Glomerular endothelial cell (primary cell): ENCODE results near the gene SEC61B. TPM values are rescaled to one million over a fixed set of nuclear protein-coding genes. Genes with fewer than 3 reads are reported as not detected.
"Not testable (repeated sequence)": the region's sequence is repeated elsewhere in the genome, so short reads cannot be mapped to it uniquely, and the experiment has no call there.

Source experiments
- DNase-seq: peaks from one replicate; pipeline ENCODE4 v3.0.0-alpha.2; 2011; ENCODE audit warnings: low read depth, low spot score; ENCODE audit errors: extremely low read depth
- total RNA-seq: library from RNA; depleted of rRNA; stranded (reverse); fragments of >200 nt; gene quantifications from 2 replicates; pipeline ENCODE4 v1.2.3, GENCODE V29; 2015

Gene SEC61B
- total RNA-seq, 1 donor from 2014 or later, result 181 TPM

DNA sequence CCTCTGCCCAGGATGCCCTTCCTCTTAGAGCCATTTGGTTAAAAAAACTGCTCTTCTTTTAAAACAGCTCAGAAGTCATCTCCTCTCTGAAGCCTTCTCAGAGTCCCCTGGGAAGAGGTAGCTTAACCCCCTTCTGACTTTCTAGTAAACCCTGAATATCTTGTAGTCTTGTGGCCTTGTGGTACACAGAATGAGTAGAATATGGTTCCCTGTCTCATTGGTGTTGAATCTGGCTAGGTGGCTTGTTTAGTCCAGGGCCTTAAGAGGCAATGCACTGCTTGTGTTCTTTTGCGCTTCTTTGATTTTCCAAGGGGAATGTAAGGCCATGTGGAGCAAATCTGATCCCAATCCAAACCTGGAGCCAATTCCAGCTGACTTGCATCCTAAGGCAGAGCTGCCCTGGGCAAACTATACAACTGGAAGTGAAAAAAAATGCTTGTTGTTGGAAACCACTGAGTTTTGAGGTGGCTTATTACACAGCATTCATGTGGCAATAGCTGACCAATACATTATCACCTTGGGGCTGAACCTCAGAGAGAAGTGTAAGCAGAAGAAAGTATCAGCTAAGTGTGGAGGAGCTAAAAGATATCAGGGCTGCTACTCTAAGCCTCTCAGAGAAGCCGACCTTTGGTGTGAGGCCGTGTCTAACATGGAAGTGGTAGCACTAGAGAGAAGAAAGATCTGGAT lies 31.3 kb upstream of the SEC61B start:
- DNase-seq, result no peak

DNA sequence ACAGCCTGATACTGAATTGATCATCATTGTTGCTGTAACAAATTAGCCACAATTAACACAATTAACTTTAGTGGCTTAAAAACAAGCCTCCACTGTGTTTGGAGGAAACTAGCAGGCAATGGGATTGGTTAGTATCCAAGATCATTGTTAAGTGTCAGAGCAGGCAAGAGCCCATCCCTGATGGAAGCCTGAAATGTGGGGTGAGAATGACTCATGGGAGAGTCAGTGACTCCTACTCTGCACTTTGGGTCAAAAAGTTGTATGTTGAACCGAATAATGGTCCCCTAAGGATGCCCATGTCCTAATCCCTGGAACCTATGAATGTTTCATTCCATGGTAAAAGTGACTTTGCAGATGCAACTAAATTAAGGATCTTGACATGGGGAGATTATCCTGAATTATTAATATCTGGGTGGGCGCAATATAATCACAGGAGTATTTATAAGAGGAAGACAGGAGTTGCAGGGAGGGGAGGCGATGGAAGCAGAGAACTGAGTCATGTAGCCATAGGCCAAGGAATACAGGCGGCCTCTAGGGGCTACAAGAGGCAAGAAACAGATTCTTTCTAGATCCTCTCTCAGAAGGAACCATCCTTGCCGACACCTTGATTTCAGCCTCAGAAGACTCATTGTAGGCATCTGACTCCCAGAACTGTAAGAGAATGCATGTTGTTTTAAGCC lies 29.2 kb upstream of the SEC61B start:
- DNase-seq, result no peak

GRCh38 chr9:99193466-99193821 lies 28.6 kb upstream of the SEC61B start:
- no peak for DNase-seq

- not testable (repeated sequence) for DNase-seq
Measured at GRCh38 chr9:99196484-99196883, 25.6 kb upstream of the SEC61B start.

- no peak for DNase-seq
Measured at GRCh38 chr9:99197124-99197630, 24.9 kb upstream of the SEC61B start.

DNA sequence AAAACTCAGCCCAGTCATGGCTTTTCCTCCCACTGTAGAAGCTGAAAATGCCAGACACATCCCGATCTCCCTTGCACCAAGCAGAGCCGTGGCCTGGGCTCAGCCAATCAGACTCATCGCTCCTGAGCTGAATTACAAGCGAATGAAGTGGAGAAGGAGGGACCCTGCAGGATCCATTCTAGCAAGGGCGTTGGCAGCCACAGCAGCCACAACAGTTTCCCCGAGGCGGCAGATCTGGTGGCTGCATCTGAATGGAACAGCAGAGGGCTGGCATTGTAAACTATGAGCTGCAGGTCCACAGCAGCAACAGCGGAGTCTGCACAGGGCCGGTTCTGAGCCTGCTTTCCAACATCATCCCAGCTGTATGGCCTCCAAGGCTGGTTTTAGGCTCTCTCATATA lies 24.1 kb upstream of the SEC61B start:
- no peak for DNase-seq

DNA sequence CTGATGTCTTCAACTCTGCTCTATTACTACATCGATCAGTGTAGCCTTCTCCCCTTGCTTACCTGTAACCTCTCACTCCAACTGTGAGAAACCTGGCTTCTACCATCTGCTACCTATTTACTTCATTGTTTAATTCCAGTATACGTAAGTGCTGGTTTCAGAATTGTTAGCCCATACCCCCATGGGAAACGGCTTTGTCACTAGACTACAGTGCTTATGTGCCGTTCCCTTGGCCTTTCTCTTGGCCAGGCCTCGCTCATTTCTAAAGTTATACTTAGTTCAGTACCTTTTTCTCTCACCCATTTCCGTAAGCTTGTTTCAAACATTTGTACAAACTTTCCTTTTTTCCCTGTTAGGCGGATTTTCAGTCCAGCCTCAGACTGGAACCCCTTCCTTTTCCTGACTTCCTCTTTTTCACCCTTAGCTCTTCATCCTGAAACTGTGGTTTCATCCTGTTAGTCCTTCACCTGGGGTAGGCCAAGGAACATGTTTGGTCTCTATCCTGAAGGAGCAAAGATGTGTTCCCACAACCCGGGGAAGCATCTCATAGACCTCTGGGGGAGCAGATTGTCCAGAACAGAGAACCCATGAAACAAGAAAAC lies 22.0 kb upstream of the SEC61B start:
- DNase-seq, result no peak

GRCh38 chr9:99201603-99202002 lies 20.5 kb upstream of the SEC61B start:
- DNase-seq, result no peak

DNA sequence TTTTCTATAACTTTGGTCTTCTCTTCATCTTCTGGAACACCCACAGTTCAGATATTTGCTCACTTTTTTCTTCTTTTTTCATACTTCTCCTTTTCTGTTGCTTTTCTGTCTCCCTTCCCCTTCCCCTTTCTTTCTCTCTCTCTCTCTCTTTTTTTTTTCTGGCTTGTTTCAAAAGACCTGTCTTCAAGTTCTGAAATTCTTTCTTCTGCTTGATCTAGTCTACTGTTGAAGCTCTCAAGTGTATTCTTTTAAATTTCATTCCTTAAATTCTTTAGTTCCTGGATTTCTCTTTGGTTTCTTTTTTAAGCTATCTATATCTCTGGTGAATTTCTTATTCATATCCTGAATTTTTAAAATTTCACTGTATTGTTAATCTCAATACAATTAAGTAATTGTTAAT lies 11.5 kb upstream of the SEC61B start:
- DNase-seq, result no peak

DNA sequence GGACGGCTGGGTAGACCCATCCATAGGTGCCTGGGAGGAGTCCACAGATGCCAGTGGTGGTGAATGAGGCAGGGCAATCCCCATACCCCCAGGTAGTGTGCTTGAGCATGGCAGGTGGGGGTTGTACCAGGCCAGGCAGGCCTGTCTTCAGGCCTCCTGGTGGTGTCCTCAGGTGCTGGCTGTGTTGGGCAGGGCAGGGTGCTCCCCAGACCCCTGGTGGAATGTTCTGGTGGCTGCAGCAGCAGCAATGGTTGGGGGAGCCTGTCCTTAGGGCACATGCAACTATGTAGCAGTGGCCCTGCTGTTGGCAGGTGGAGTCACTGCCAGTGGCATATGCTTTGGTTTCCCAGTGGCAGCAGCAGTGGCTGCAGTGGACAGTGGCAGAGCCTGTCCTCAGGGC lies 10.3 kb upstream of the SEC61B start:
- DNase-seq, result no peak

- no peak for DNase-seq
Measured at GRCh38 chr9:99213197-99213596, 8.9 kb upstream of the SEC61B start.

- no peak for DNase-seq
Measured at GRCh38 chr9:99216073-99216472, 6.0 kb upstream of the SEC61B start.

- no peak for DNase-seq
Measured at GRCh38 chr9:99220011-99220410, 2.1 kb upstream of the SEC61B start.

DNA sequence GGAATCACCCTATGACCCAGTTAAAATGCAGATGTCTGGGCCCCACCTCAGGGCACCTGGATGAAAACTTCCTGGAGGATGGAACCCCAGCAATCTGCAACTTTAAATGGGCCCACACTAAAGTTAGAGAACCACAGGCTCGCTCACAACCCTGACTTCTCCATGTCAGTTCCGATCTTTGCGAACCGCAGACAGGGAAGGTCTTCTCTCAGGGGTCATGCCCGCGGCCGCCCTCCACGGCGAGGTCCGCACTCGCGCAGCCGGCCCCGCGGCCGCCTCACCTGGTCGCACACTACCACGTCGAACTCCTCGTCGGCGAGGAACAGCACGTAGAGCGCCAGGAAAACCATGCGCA lies 839 bp upstream of the SEC61B start:
- DNase-seq, result no peak

DNA sequence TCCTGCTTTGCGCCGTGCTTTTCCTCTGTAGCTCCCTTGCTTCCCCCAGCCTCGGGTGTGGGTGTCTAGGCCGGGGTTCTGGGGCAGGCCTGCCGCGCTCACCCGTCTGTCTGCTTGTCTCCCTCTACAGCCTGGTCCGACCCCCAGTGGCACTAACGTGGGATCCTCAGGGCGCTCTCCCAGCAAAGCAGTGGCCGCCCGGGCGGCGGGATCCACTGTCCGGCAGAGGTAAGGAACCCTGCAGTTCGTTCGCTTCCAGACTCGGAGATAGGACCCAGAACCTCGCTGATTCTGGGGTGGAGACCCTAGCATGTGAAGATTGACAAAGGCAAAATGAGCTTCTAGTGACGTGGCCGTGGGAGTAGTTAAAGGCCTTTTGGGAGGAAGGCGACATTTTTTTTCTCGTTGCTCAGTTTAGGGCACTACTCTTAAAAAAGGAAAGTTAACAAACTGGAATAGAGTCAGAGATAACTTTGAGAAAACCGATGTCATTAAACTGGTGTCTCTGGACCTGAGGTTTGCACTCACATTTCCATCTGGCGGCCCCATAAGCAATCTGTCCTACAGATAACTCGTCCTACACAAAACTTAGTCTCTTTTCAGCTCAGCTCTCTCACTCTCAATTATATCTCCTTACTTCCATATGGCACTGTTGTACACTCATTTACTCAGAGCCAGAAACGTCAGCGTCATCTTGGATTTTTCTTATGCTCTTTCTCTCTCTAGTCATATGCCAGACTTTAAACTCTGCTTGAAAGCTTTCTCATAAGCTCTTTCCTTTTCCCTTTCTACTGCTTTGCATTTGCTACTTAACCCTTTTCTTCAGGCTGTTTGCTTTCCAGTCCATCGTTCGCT lies 561 bp downstream of the SEC61B start:
- DNase-seq, result no peak

DNA sequence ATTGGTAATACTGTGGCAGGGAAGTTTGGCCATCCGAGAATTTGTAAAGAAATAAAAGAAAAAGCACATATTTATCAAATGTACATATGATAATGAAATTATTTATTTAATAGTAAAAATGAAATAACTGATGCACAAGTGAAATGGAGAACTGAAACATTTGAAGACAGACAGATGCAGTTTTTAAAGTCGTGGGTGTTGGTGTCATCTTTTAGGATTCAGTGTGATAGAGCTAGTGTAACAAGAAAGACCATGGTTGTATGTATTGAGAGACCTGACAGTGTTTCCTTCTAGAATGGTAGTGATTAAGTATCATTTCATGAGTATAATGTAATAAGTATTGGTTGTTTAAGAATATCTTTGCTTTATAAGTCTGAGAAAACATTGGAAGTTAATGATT lies 2.4 kb downstream of the SEC61B start:
- DNase-seq, result no peak

DNA sequence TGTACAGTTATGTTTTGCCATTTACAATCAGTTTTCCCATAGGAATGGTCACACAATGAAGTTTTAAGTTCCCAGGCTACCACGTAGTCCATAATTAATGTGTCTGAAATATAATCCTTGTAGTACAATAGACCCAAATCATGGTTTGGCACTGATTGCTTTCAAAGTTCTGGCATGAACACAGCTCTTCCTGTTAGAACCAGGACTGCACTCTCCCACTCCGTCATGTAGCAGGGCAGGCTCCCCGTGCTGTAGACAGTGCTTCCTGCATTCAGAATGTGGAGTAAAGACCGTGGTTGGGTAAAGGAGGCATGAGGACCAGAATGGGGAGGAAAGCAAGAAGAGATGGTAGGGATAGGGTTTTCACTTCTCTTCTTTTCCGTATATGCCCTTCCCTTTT lies 4.0 kb downstream of the SEC61B start:
- no peak for DNase-seq

DNA sequence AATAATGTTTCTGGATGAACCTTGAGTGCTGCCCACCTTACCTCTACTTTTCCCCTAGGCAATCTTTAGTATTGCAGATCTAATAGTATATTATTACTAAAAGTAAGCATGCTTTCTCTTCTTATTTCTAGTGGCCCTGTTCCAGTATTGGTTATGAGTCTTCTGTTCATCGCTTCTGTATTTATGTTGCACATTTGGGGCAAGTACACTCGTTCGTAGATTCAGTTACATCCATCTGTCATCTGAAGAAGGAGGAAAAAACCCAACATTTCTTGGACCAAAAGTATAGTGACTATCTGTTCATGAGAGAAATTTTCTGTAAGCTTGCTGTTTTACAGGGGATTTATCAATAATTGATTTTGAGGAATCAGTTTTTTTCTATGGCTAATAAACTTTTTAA lies 8.1 kb downstream of the SEC61B start:
- no peak for DNase-seq

- no peak for DNase-seq
Measured at GRCh38 chr9:99231711-99232110, 9.6 kb downstream of the SEC61B start.

- DNase-seq, result no peak
Measured at GRCh38 chr9:99234618-99235017, 12.5 kb downstream of the SEC61B start.

DNA sequence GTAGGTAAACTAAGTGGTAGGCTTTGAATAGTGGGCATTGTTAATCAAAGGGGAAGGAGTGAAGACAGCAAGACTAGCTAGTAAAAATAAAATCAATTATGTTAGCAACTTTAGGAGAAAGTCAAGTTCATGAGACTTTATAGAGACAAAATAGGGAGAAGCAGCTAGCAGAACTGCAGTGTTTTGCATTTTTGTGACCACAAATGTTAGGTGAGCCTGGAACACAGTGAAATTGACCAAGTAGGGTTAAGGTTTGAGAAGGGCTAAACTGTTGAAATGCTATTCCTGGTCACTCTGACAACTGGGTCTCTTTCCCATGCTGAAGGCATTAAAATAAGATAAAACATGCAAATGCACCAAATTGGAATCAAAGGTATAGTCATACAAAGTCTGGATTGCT lies 13.0 kb downstream of the SEC61B start:
- no peak for DNase-seq
